Sigmoid colon (tissue), 4 donors: ENCODE data around the gene OBSL1.

Source experiments
- EP300 ChIP-seq, 4 donors: sonication (generic); formaldehyde crosslinking; IDR thresholded peaks; one replicate each; pipeline ENCODE4 v1.6.1; 2017; ENCODE audit warnings: antibody characterized with exemption in 4 of 4
- POLR2A ChIP-seq, 2 donors: fragments of 450-650 bp; IDR thresholded peaks; one replicate each; pipeline ENCODE4 v1.6.1; 2016; ENCODE audit warnings: antibody characterized with exemption in 2 of 2, mild to moderate bottlenecking in 2 of 2, moderate library complexity in 2 of 2
- POLR2AphosphoS5 ChIP-seq, 4 donors: sonication (generic); formaldehyde crosslinking; IDR thresholded peaks; one replicate each; pipeline ENCODE4 v1.6.1; 2017; ENCODE audit warnings: antibody characterized with exemption in 4 of 4
- TF ChIP-seq, protein P1 (sequence below), 4 experiments: fragments of 450-650 bp in 3 of 4; fragments of 200-600 bp in 1 of 4; IDR thresholded peaks; one replicate each; pipeline ENCODE4 v1.5.1; 2016 to 2019; ENCODE audit warnings: antibody characterized with exemption in 4 of 4, mild to moderate bottlenecking in 3 of 4, moderate library complexity in 2 of 4

DNA sequence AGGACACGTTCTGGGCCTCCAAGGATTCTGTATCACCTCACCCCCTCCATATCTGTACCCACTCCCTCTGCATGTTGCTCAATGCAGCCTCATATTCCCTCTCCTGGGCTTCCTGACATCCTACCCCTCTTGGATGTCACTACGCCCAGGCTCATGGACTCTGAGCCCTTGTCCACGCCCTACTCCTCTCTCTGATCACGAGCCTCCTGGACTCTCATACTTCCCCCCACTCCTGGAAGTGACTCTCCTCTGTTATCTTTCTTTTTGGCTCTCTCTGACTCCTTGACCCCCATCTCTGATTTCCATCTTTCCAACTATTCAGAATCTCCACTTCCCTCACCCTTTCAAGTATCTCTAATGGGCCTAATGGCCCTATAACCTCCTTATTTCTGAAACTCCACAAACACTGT is 25.4 kb downstream of the OBSL1 start:
- TF ChIP-seq, protein P1, sequence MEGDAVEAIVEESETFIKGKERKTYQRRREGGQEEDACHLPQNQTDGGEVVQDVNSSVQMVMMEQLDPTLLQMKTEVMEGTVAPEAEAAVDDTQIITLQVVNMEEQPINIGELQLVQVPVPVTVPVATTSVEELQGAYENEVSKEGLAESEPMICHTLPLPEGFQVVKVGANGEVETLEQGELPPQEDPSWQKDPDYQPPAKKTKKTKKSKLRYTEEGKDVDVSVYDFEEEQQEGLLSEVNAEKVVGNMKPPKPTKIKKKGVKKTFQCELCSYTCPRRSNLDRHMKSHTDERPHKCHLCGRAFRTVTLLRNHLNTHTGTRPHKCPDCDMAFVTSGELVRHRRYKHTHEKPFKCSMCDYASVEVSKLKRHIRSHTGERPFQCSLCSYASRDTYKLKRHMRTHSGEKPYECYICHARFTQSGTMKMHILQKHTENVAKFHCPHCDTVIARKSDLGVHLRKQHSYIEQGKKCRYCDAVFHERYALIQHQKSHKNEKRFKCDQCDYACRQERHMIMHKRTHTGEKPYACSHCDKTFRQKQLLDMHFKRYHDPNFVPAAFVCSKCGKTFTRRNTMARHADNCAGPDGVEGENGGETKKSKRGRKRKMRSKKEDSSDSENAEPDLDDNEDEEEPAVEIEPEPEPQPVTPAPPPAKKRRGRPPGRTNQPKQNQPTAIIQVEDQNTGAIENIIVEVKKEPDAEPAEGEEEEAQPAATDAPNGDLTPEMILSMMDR (IDR thresholded peaks at IDR 0.05) = no peak
- no peak for TF ChIP-seq POLR2A (IDR thresholded peaks at IDR 0.05)
- no peak for TF ChIP-seq POLR2AphosphoS5 (IDR thresholded peaks at IDR 0.05)
- TF ChIP-seq EP300 (IDR thresholded peaks at IDR 0.05) = no peak
